Prostate gland (tissue), 2 donors: ENCODE measurements around the gene ADM2. TPM values are rescaled to one million over a fixed set of nuclear protein-coding genes. Genes with fewer than 3 reads are reported as not detected.

ENCODE experiments used
- DNase-seq: peaks from one replicate; pipeline ENCODE4 v3.0.0-alpha.2; 2019; ENCODE audit warnings: low spot score
- H3K27ac ChIP-seq, 2 donors: fragments of 200-600 bp; sonication (generic); 2 replicates each; pipeline ENCODE4 v1.5.1; 2017 to 2019
- H3K27me3 ChIP-seq: fragments of 200-600 bp; sonication (generic); replicated peaks from 2 replicates; pipeline ENCODE4 v1.5.1; 2019; ENCODE audit not compliant: insufficient read depth
- H3K36me3 ChIP-seq, 2 donors: fragments of 200-600 bp; sonication (generic); 1 replicate in 1 of 2; 2 replicates in 1 of 2; pipeline versions ENCODE4 v1.5.1 to v1.8.1; 2017 to 2019
- H3K4me1 ChIP-seq: fragments of 200-600 bp; sonication (generic); replicated peaks from 2 replicates; pipeline ENCODE4 v1.5.1; 2019
- H3K4me3 ChIP-seq, 2 donors: fragments of 200-600 bp; sonication (generic); 2 replicates each; pipeline ENCODE4 v1.5.1; 2017 to 2019
- H3K9me3 ChIP-seq: fragments of 200-600 bp; sonication (generic); 2 replicates; pipeline ENCODE4 v1.5.1; 2017
- POLR2A ChIP-seq: fragments of 450-650 bp; IDR thresholded peaks from one replicate; pipeline ENCODE4 v1.6.1; 2016; ENCODE audit warnings: antibody characterized with exemption, mild to moderate bottlenecking
- POLR2AphosphoS5 ChIP-seq: sonication (generic); formaldehyde crosslinking; IDR thresholded peaks from one replicate; pipeline ENCODE4 v1.6.1; 2017; ENCODE audit warnings: antibody characterized with exemption
- WGBS: methylation state at CpG from one replicate; pipeline ENCODE4 v1.1.5; 2018; 5-methylcytosine and 5-hydroxymethylcytosine counted together
- intact Hi-C: fragments of 100-400 bp; cut with DNase I; formaldehyde crosslinking; loops from one replicate; pipeline ENCODE4 v1.14.2; 2022
- total RNA-seq, 2 donors: library from RNA; depleted of rRNA; stranded (reverse); fragments of >200 nt; gene quantifications; one replicate each; pipeline ENCODE4 v1.1.0, GENCODE V29; 2016
- TF ChIP-seq, protein P1 (sequence below), 4 experiments: fragments of 200-600 bp in 2 of 4; fragments of 450-650 bp in 2 of 4; sonication (generic) in 2 of 4; IDR thresholded peaks; 1 replicate in 3 of 4; 2 replicates in 1 of 4; pipeline ENCODE4 v1.5.1; 2016 to 2019; ENCODE audit warnings: antibody characterized with exemption in 4 of 4, mild to moderate bottlenecking in 2 of 4, moderate library complexity in 2 of 4

The ADM2 gene
- total RNA-seq, 2 donors from 2014 or later = 7.3 to 7.9 TPM

- DNase-seq = no peak
- Histone ChIP-seq H3K4me3 (no peak overlapping the region), H3K4me1 (peaks cover 2% of the 10 kb centered on the region), H3K27ac (no peak overlapping the region), H3K27me3 (no peaks in the 10 kb centered on the region), H3K36me3 (peaks cover 6 to 26% of the 10 kb centered on the region in 2 donors), H3K9me3 (no peaks in the 10 kb centered on the region)
- intact Hi-C loops = no loop called here
- TF ChIP-seq POLR2AphosphoS5 (no peak), POLR2A (no peak)
- TF ChIP-seq, protein P1, sequence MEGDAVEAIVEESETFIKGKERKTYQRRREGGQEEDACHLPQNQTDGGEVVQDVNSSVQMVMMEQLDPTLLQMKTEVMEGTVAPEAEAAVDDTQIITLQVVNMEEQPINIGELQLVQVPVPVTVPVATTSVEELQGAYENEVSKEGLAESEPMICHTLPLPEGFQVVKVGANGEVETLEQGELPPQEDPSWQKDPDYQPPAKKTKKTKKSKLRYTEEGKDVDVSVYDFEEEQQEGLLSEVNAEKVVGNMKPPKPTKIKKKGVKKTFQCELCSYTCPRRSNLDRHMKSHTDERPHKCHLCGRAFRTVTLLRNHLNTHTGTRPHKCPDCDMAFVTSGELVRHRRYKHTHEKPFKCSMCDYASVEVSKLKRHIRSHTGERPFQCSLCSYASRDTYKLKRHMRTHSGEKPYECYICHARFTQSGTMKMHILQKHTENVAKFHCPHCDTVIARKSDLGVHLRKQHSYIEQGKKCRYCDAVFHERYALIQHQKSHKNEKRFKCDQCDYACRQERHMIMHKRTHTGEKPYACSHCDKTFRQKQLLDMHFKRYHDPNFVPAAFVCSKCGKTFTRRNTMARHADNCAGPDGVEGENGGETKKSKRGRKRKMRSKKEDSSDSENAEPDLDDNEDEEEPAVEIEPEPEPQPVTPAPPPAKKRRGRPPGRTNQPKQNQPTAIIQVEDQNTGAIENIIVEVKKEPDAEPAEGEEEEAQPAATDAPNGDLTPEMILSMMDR (IDR thresholded peaks at IDR 0.05) = no peak
- WGBS = 84% methylated on average over 5 of the region's 5 CpGs
These were observed 28.7 kb upstream of the ADM2 start for GRCh38 chr22:50452649-50453048.

GRCh38 chr22:50454556-50455075 is 26.7 kb upstream of the ADM2 start:
- H3K27me3 ChIP-seq = no peaks in the 10 kb centered on the region
- TF ChIP-seq, protein P1 (IDR thresholded peaks at IDR 0.05) = no peak
- TF ChIP-seq POLR2A (no peak), POLR2AphosphoS5 (no peak)
- H3K9me3 ChIP-seq = no peaks in the 10 kb centered on the region
- peaks cover 16 to 35% of the 10 kb centered on the region in 2 donors for H3K36me3 ChIP-seq
- 95% methylated on average over 18 of the region's 27 CpGs for WGBS
- DNase-seq = no peak
- intact Hi-C loops = no loop called here
- H3K4me3 ChIP-seq = no peak overlapping the region
- H3K4me1 ChIP-seq = no peaks in the 10 kb centered on the region
- no peak overlapping the region for H3K27ac ChIP-seq

DNA sequence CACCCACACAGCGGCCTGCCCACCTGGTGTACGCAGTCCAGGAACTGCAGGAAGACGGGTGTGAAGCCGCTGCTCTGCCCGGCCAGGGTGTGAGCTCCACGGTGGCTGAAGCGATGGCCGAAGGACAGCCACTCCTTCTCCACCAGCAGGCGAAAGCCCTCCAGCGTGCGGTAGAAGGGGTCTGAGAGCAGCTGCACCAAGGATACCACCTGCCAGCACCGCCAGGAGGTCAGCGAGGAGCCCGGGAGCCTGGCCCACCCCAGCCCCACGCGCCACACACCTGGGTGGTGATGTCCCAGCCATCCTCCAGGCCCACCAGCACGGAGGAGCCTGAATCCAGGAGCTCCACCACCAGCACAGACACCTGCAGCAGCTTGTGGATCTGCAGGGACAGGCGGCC is 26.1 kb upstream of the ADM2 start:
- intact Hi-C loops = no loop called here
- no peak overlapping the region for H3K27ac ChIP-seq
- H3K9me3 ChIP-seq = no peaks in the 10 kb centered on the region
- H3K36me3 ChIP-seq = peaks cover 20 to 41% of the 10 kb centered on the region in 2 donors
- H3K4me3 ChIP-seq = no peak overlapping the region
- H3K27me3 ChIP-seq = no peaks in the 10 kb centered on the region
- no peak for DNase-seq
- 95% methylated on average over 7 of the region's 18 CpGs for WGBS
- no peaks in the 10 kb centered on the region for H3K4me1 ChIP-seq
- TF ChIP-seq POLR2AphosphoS5 (no peak), POLR2A (no peak)
- TF ChIP-seq, protein P1 (IDR thresholded peaks at IDR 0.05) = no peak

- Histone ChIP-seq H3K4me3 (no peak overlapping the region), H3K36me3 (peaks cover 20 to 44% of the 10 kb centered on the region in 2 donors), H3K27me3 (no peaks in the 10 kb centered on the region), H3K9me3 (no peaks in the 10 kb centered on the region), H3K27ac (no peak overlapping the region), H3K4me1 (peaks cover 7% of the 10 kb centered on the region)
- DNase-seq = no peak
- intact Hi-C loops = no loop called here
- TF ChIP-seq, protein P1 (IDR thresholded peaks at IDR 0.05) = no peak
- no peak for TF ChIP-seq POLR2AphosphoS5
- no peak for TF ChIP-seq POLR2A
- WGBS = 88% methylated on average over 11 of the region's 11 CpGs
These were observed 25.3 kb upstream of the ADM2 start for GRCh38 chr22:50456026-50456425.

GRCh38 chr22:50456466-50457234 is 24.7 kb upstream of the ADM2 start:
- TF ChIP-seq, protein P1 (IDR thresholded peaks at IDR 0.05) = no peak
- TF ChIP-seq POLR2AphosphoS5 = no peak
- no peak for TF ChIP-seq POLR2A
- no peak for DNase-seq
- no peak overlapping the region for H3K27ac ChIP-seq
- peaks cover 11% of the 10 kb centered on the region for H3K4me1 ChIP-seq
- no peaks in the 10 kb centered on the region for H3K9me3 ChIP-seq
- no peaks in the 10 kb centered on the region for H3K27me3 ChIP-seq
- WGBS = 85% methylated on average over 34 of the region's 34 CpGs
- intact Hi-C loops = no loop called here
- no peak overlapping the region for H3K4me3 ChIP-seq
- H3K36me3 ChIP-seq = peaks cover 20 to 47% of the 10 kb centered on the region in 2 donors
